Liver (tissue), 9 donors: ENCODE data around the gene UNC5B. TPM values are rescaled to one million over a fixed set of nuclear protein-coding genes. Genes with fewer than 3 reads are reported as not detected.

Source experiments
- DNase-seq: peaks from one replicate; pipeline ENCODE4 v3.0.0-alpha.2; 2017; ENCODE audit warnings: low spot score
- H3K27ac ChIP-seq, 2 donors: one replicate each; pipeline ENCODE4 v1.7.0; 2013; ENCODE audit warnings: inconsistent platforms in 2 of 2, low read length in 2 of 2, control low read depth in 1 of 2, low read depth in 1 of 2, mild to moderate bottlenecking in 1 of 2
- H3K27me3 ChIP-seq, 4 donors: one replicate each; pipeline versions ENCODE4 v1.6.1 to v1.7.0; 2013; ENCODE audit warnings: low read length in 3 of 4, inconsistent platforms in 1 of 4, mild to moderate bottlenecking in 1 of 4, moderate library complexity in 1 of 4; ENCODE audit not compliant: control insufficient read depth in 4 of 4, insufficient read depth in 4 of 4
- H3K36me3 ChIP-seq, 4 donors: one replicate each; pipeline versions ENCODE4 v1.6.1 to v1.7.0; 2013; ENCODE audit warnings: low read length in 3 of 4, mild to moderate bottlenecking in 3 of 4, low read depth in 1 of 4, moderate library complexity in 1 of 4; ENCODE audit not compliant: control insufficient read depth in 4 of 4, insufficient read depth in 3 of 4
- H3K4me1 ChIP-seq, 4 donors: one replicate each; pipeline versions ENCODE4 v1.6.1 to v1.7.0; 2013; ENCODE audit warnings: low read length in 3 of 4, mild to moderate bottlenecking in 3 of 4, moderate library complexity in 1 of 4; ENCODE audit not compliant: control insufficient read depth in 4 of 4, insufficient read depth in 4 of 4
- H3K4me3 ChIP-seq, 3 donors: one replicate each; pipeline versions ENCODE4 v1.6.1 to v1.7.0; 2013; ENCODE audit warnings: low read length in 3 of 3, control low read depth in 1 of 3, low read depth in 1 of 3, mild to moderate bottlenecking in 1 of 3
- H3K9ac ChIP-seq, 2 donors: one replicate each; pipeline ENCODE4 v1.7.0; 2013; ENCODE audit warnings: low read length in 2 of 2, mild to moderate bottlenecking in 2 of 2, moderate library complexity in 2 of 2, control low read depth in 1 of 2, low read depth in 1 of 2
- H3K9me3 ChIP-seq, 4 donors: one replicate each; pipeline versions ENCODE4 v1.6.1 to v1.7.0; 2013; ENCODE audit warnings: low read length in 3 of 4; ENCODE audit not compliant: control insufficient read depth in 4 of 4
- ATF3 ChIP-seq: IDR thresholded peaks from 2 replicates; pipeline ENCODE4 v1.6.1; 2016; ENCODE audit warnings: antibody characterized with exemption
- CTCF ChIP-seq: fragments of 150-350 bp; IDR thresholded peaks from 2 replicates; pipeline ENCODE4 v1.5.1; 2017; ENCODE audit warnings: improper control_type of control experiment, low read depth, low read length; ENCODE audit not compliant: missing input control
- EGR1 ChIP-seq, 2 donors: IDR thresholded peaks; 2 replicates each; pipeline ENCODE4 v1.6.1; 2016 to 2018; ENCODE audit warnings: antibody characterized with exemption in 2 of 2, low read depth in 2 of 2
- FOXA1 ChIP-seq: IDR thresholded peaks from 2 replicates; pipeline ENCODE4 v1.6.1; 2016; ENCODE audit warnings: antibody characterized with exemption
- FOXA2 ChIP-seq: IDR thresholded peaks from 2 replicates; pipeline ENCODE4 v1.6.1; 2016; ENCODE audit warnings: antibody characterized with exemption
- GABPA ChIP-seq, 2 donors: IDR thresholded peaks in 1 of 2; conservative IDR thresholded peaks in 1 of 2; 2 replicates each; pipeline ENCODE4 v1.6.1; 2016; ENCODE audit warnings: antibody characterized with exemption in 2 of 2, mild to moderate bottlenecking in 1 of 2, moderate library complexity in 1 of 2
- HNF4A ChIP-seq, 2 donors: conservative IDR thresholded peaks; 2 replicates each; pipeline ENCODE4 v1.6.1; 2016; ENCODE audit warnings: antibody characterized with exemption in 2 of 2, mild to moderate bottlenecking in 2 of 2
- HNF4G ChIP-seq: IDR thresholded peaks from 2 replicates; pipeline ENCODE4 v1.6.1; 2016; ENCODE audit warnings: antibody characterized with exemption
- JUND ChIP-seq, 2 donors: IDR thresholded peaks; 2 replicates each; pipeline ENCODE4 v1.6.1; 2016; ENCODE audit warnings: antibody characterized with exemption in 2 of 2
- MAX ChIP-seq: IDR thresholded peaks from 2 replicates; pipeline ENCODE4 v1.6.1; 2016; ENCODE audit warnings: antibody characterized with exemption
- NR2F2 ChIP-seq: IDR thresholded peaks from 2 replicates; pipeline ENCODE4 v1.6.1; 2016; ENCODE audit warnings: antibody characterized with exemption
- RAD21 ChIP-seq, 2 donors: IDR thresholded peaks; 2 replicates each; pipeline ENCODE4 v1.6.1; 2016; ENCODE audit warnings: antibody characterized with exemption in 2 of 2, mild to moderate bottlenecking in 2 of 2
- REST ChIP-seq: IDR thresholded peaks from 2 replicates; pipeline ENCODE4 v1.6.1; 2016; ENCODE audit warnings: antibody characterized with exemption, mild to moderate bottlenecking
- RXRA ChIP-seq, 2 donors: IDR thresholded peaks; 2 replicates each; pipeline ENCODE4 v1.6.1; 2017 to 2018; ENCODE audit warnings: antibody characterized with exemption in 2 of 2, mild to moderate bottlenecking in 1 of 2
- SP1 ChIP-seq: IDR thresholded peaks from 2 replicates; pipeline ENCODE4 v1.6.1; 2018; ENCODE audit warnings: antibody characterized with exemption, mild to moderate bottlenecking
- TAF1 ChIP-seq: conservative IDR thresholded peaks from 2 replicates; pipeline ENCODE4 v1.6.1; 2016; ENCODE audit warnings: antibody characterized with exemption, mild to moderate bottlenecking
- YY1 ChIP-seq: IDR thresholded peaks from 2 replicates; pipeline ENCODE4 v1.6.1; 2016; ENCODE audit warnings: antibody characterized with exemption, mild to moderate bottlenecking
- ZBTB33 ChIP-seq: IDR thresholded peaks from 2 replicates; pipeline ENCODE4 v1.6.1; 2016; ENCODE audit warnings: antibody characterized with exemption
- WGBS: extraction: QIAGEN DNeasy Blood & Tissue Kit; methylation state at CpG from one replicate; pipeline ENCODE4 v1.1.7; 2013; 5-methylcytosine and 5-hydroxymethylcytosine counted together
- polyA plus RNA-seq, 2 donors: library from polyadenylated mRNA; stranded (reverse) in 1 of 2; unstranded in 1 of 2; fragments of 200-250 nt in 1 of 2; fragments of >200 nt in 1 of 2; fragmentation: Nextera tagmentation in 1 of 2; extraction: Ambion mirVana in 1 of 2; gene quantifications; one replicate each; pipeline versions ENCODE4 v1.2.1 to v1.2.3, GENCODE V29; 2013 to 2015
- total RNA-seq, 2 donors: library from RNA; depleted of rRNA; stranded (reverse); fragments of >200 nt; gene quantifications; one replicate each; pipeline ENCODE4 v1.2.3, GENCODE V29; 2014
- donor health status: healthy.
- donor health status: healthy.
- donor health status: healthy.
- donor health status: healthy.
- donor health status: healthy.

UNC5B gene
- total and polyA plus RNA-seq, 4 donors = 0.56 to 1.8 (median 1.3) TPM

GRCh38 chr10:71254834-71255549, 42.6 kb downstream of the UNC5B start:
- Histone ChIP-seq H3K9ac (no peak overlapping the region), H3K4me3 (no peak overlapping the region), H3K9me3 (no peaks in the 10 kb centered on the region), H3K27me3 (no peaks in the 10 kb centered on the region), H3K36me3 (no peaks in the 10 kb centered on the region), H3K4me1 (peaks cover 0 to 2% (median 0%) of the 10 kb centered on the region in 4 donors), H3K27ac (no peak overlapping the region)
- no peak for DNase-seq
- TF ChIP-seq FOXA1 (no peak), EGR1 (IDR thresholded peaks at IDR 0.05; ENCODE audit: low read depth in 2 of 2) (no peak), NR2F2 (no peak), HNF4A (conservative IDR thresholded peaks at IDR 0.05) (no peak), RXRA (IDR thresholded peaks at IDR 0.05) (no peak), ZBTB33 (no peak), GABPA (IDR thresholded peaks at IDR 0.05 in 1 of 2, conservative IDR thresholded peaks at IDR 0.05 in 1 of 2) (no peak), FOXA2 (no peak), CTCF (no peak), YY1 (no peak), REST (no peak), RAD21 (IDR thresholded peaks at IDR 0.05) (no peak), MAX (no peak), JUND (IDR thresholded peaks at IDR 0.05) (no peak), TAF1 (no peak), ATF3 (no peak), HNF4G (no peak), SP1 (no peak)
- 79% methylated on average over 9 of the region's 9 CpGs for WGBS
